ENCODE results near the gene KLC3. TPM values are rescaled to one million over a fixed set of nuclear protein-coding genes. Genes with fewer than 3 reads are reported as not detected.

The KLC3 gene
- total RNA-seq, 1 experiment from 2014 or later: 23.4 TPM

DNA sequence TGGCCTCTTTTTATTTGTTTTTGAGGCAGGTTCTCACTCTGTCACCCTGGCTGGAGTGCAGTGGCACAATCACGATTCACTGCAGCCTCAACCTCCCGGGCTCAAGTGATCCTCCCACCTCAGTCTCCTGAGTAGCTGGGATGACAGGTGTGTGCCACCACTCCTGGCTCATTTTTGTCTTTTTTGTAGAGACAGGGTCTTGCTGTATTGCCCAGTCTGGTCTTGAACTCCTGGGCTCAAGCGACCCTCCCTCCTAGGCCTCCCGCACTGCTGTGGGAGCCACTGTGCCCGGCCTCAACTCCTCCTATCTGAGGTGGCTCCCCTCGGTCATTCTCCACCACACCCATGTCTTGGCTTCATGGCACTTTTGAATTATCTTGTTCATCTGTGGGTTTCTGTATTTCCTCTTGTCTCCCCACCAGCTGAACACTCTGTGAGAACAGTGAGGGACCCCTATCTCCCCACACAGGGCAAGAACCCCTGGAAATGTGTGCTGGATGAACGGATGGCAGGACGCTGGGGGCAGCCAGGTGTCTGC, 25.8 kb upstream of the KLC3 start:
- BruUV-seq (replicated peaks): no TSS peak
- no peak for DNase-seq
- ChIA-PET CTCF (no interaction called here), POLR2A (ENCODE audit: unreplicated experiment) (no interaction called here)
- Histone ChIP-seq H3K4me2 (ENCODE audit: low read length) (no peak overlapping the region), H3K9ac (ENCODE audit: low read length) (no peak overlapping the region), H3K27ac (ENCODE audit: low read length) (no peak overlapping the region), H3K4me3 (ENCODE audit: low read length) (no peak overlapping the region), H3K79me2 (ENCODE audit: low read length) (no peaks in the 10 kb centered on the region), H3F3A (ENCODE audit: low read length, unreplicated experiment) (no peaks in the 10 kb centered on the region), H4K20me1 (ENCODE audit: low read length) (no peaks in the 10 kb centered on the region), H3K4me1 (ENCODE audit: insufficient read depth, low read length) (no peaks in the 10 kb centered on the region), H3K36me3 (ENCODE audit: low read depth, low read length) (no peaks in the 10 kb centered on the region), H2AFZ (ENCODE audit: low read length) (no peak overlapping the region), H3K27me3 (ENCODE audit: low read length) (no peaks in the 10 kb centered on the region), H3K9me2 (replicated peaks; ENCODE audit: low read length) (no peaks in the 10 kb centered on the region), H3K9me3 (ENCODE audit: low read length) (no peaks in the 10 kb centered on the region)
- no peak for TF ChIP-seq EZH2phosphoT487 (IDR thresholded peaks at IDR 0.05; ENCODE audit: borderline replicate concordance, low read length)
- TF ChIP-seq, protein P1, sequence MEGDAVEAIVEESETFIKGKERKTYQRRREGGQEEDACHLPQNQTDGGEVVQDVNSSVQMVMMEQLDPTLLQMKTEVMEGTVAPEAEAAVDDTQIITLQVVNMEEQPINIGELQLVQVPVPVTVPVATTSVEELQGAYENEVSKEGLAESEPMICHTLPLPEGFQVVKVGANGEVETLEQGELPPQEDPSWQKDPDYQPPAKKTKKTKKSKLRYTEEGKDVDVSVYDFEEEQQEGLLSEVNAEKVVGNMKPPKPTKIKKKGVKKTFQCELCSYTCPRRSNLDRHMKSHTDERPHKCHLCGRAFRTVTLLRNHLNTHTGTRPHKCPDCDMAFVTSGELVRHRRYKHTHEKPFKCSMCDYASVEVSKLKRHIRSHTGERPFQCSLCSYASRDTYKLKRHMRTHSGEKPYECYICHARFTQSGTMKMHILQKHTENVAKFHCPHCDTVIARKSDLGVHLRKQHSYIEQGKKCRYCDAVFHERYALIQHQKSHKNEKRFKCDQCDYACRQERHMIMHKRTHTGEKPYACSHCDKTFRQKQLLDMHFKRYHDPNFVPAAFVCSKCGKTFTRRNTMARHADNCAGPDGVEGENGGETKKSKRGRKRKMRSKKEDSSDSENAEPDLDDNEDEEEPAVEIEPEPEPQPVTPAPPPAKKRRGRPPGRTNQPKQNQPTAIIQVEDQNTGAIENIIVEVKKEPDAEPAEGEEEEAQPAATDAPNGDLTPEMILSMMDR (conservative IDR thresholded peaks at IDR 0.05; ENCODE audit: low read depth, low read length): no peak
- TF ChIP-seq EZH2 (IDR thresholded peaks at IDR 0.05; ENCODE audit: low read length, unreplicated experiment): no peak
- intact Hi-C loops (cut with micrococcal nuclease): no loop called here
- no peak for ATAC-seq

GRCh38 chr19:45315304-45315703, 25.2 kb upstream of the KLC3 start:
- ATAC-seq (no peak), DNase-seq (no peak)
- intact Hi-C loops (cut with micrococcal nuclease): no loop called here
- H3K4me3 ChIP-seq (ENCODE audit: low read length): no peak overlapping the region
- H3K36me3 ChIP-seq (ENCODE audit: low read depth, low read length): no peaks in the 10 kb centered on the region
- POLR2A ChIA-PET (ENCODE audit: unreplicated experiment): no interaction called here
- TF ChIP-seq EZH2phosphoT487 (IDR thresholded peaks at IDR 0.05; ENCODE audit: borderline replicate concordance, low read length): no peak
- no peak for TF ChIP-seq EZH2 (IDR thresholded peaks at IDR 0.05; ENCODE audit: low read length, unreplicated experiment)
- TF ChIP-seq, protein P1 (conservative IDR thresholded peaks at IDR 0.05; ENCODE audit: low read depth, low read length): no peak
- no peaks in the 10 kb centered on the region for H4K20me1 ChIP-seq (ENCODE audit: low read length)
- H3K27ac ChIP-seq (ENCODE audit: low read length): no peak overlapping the region
- no TSS peak for BruUV-seq (replicated peaks)
- H3K4me2 ChIP-seq (ENCODE audit: low read length): no peak overlapping the region
- no peaks in the 10 kb centered on the region for H3K79me2 ChIP-seq (ENCODE audit: low read length)
- no peaks in the 10 kb centered on the region for H3K4me1 ChIP-seq (ENCODE audit: insufficient read depth, low read length)
- H3K9me3 ChIP-seq (ENCODE audit: low read length): no peaks in the 10 kb centered on the region
- CTCF ChIA-PET: no interaction called here
- H3K9me2 ChIP-seq (replicated peaks; ENCODE audit: low read length): no peaks in the 10 kb centered on the region
- no peaks in the 10 kb centered on the region for H3K27me3 ChIP-seq (ENCODE audit: low read length)
- H3F3A ChIP-seq (ENCODE audit: low read length, unreplicated experiment): no peaks in the 10 kb centered on the region
- no peak overlapping the region for H2AFZ ChIP-seq (ENCODE audit: low read length)
- no peak overlapping the region for H3K9ac ChIP-seq (ENCODE audit: low read length)

GRCh38 chr19:45320997-45321775, 19.4 kb upstream of the KLC3 start:
- H3K27ac ChIP-seq (ENCODE audit: low read length): no peak overlapping the region
- no peaks in the 10 kb centered on the region for H3K27me3 ChIP-seq (ENCODE audit: low read length)
- no peak for ATAC-seq
- no peak for DNase-seq
- no peak overlapping the region for H2AFZ ChIP-seq (ENCODE audit: low read length)
- TF ChIP-seq, protein P1 (conservative IDR thresholded peaks at IDR 0.05; ENCODE audit: low read depth, low read length): no peak
- TF ChIP-seq EZH2phosphoT487 (IDR thresholded peaks at IDR 0.05; ENCODE audit: borderline replicate concordance, low read length) (no peak), EZH2 (IDR thresholded peaks at IDR 0.05; ENCODE audit: low read length, unreplicated experiment) (no peak)
- POLR2A ChIA-PET (ENCODE audit: unreplicated experiment): no interaction called here
- H3K4me1 ChIP-seq (ENCODE audit: insufficient read depth, low read length): no peaks in the 10 kb centered on the region
- H3K4me2 ChIP-seq (ENCODE audit: low read length): no peak overlapping the region
- H4K20me1 ChIP-seq (ENCODE audit: low read length): no peaks in the 10 kb centered on the region
- no peaks in the 10 kb centered on the region for H3K36me3 ChIP-seq (ENCODE audit: low read depth, low read length)
- H3F3A ChIP-seq (ENCODE audit: low read length, unreplicated experiment): no peaks in the 10 kb centered on the region
- CTCF ChIA-PET: interaction anchor here (0.7 kb wide), 1 partner anchor 73 kb away, joined by 3 read pairs; no protein-coding TSS in a partner anchor
- H3K4me3 ChIP-seq (ENCODE audit: low read length): no peak overlapping the region
- intact Hi-C loops (cut with micrococcal nuclease): no loop called here
- H3K9me3 ChIP-seq (ENCODE audit: low read length): no peaks in the 10 kb centered on the region
- no peak overlapping the region for H3K9ac ChIP-seq (ENCODE audit: low read length)
- no TSS peak for BruUV-seq (replicated peaks)
- H3K9me2 ChIP-seq (replicated peaks; ENCODE audit: low read length): no peaks in the 10 kb centered on the region
- no peaks in the 10 kb centered on the region for H3K79me2 ChIP-seq (ENCODE audit: low read length)
